Type B pancreatic cell (in vitro differentiated cells): Measurements from ENCODE around the gene BBX. TPM values are rescaled to one million over a fixed set of nuclear protein-coding genes. Genes with fewer than 3 reads are reported as not detected.

Source experiments
- DNase-seq: peaks from one replicate; pipeline ENCODE4 v3.0.0; 2021; ENCODE audit warnings: mixed read lengths; ENCODE audit not compliant: unreplicated experiment; ENCODE audit errors: extremely low spot score
- H3K27ac Mint-ChIP-seq: 2 replicates; pipeline ENCODE4 v1.8.0; 2021; ENCODE audit warnings: mild to moderate bottlenecking, mixed read lengths
- H3K27me3 Mint-ChIP-seq: 2 replicates; pipeline ENCODE4 v1.8.0; 2021; ENCODE audit warnings: mixed read lengths
- H3K36me3 Mint-ChIP-seq: 2 replicates; pipeline ENCODE4 v1.8.0; 2021; ENCODE audit warnings: mixed read lengths
- H3K4me1 Mint-ChIP-seq: one replicate; pipeline ENCODE4 v1.8.0; 2021; ENCODE audit warnings: mixed read lengths; ENCODE audit not compliant: unreplicated experiment
- H3K4me3 Mint-ChIP-seq: 2 replicates; pipeline ENCODE4 v1.8.0; 2021; ENCODE audit warnings: mild to moderate bottlenecking, mixed read lengths
- H3K9me3 Mint-ChIP-seq: 2 replicates; pipeline ENCODE4 v1.8.0; 2021; ENCODE audit warnings: mixed read lengths
- CTCF ChIP-seq: fragments of 200-600 bp; sonication (generic); conservative IDR thresholded peaks from 2 replicates; pipeline ENCODE4 v1.5.0; 2021; ENCODE audit warnings: antibody characterized with exemption, mild to moderate bottlenecking
- total RNA-seq: library from RNA; stranded (reverse); gene quantifications from 2 replicates; pipeline ENCODE4 v1.2.1, GENCODE V29; 2021; ENCODE audit warnings: low replicate concordance

BBX gene
- total RNA-seq, 1 donor from 2014 or later = 52.8 TPM

GRCh38 chr3:107679921-107680320, 157.2 kb downstream of the BBX start:
- H3K36me3 Mint-ChIP-seq = peaks cover 6% of the 10 kb centered on the region
- H3K27ac Mint-ChIP-seq = no peak overlapping the region
- H3K4me1 Mint-ChIP-seq = peaks cover 36% of the 10 kb centered on the region

GRCh38 chr3:107680698-107681097, 157.9 kb downstream of the BBX start:
- DNase-seq = no peak
- H3K36me3 Mint-ChIP-seq = peaks cover 6% of the 10 kb centered on the region

More at GRCh38 chr3:107679921-107680320, 157.2 kb downstream of the BBX start:
- Mint-ChIP-seq H3K27me3 (no peaks in the 10 kb centered on the region), H3K4me3 (no peak overlapping the region), H3K9me3 (peaks cover 10% of the 10 kb centered on the region)
- TF ChIP-seq CTCF = no peak
- DNase-seq = no peak

GRCh38 chr3:107681396-107681795, 158.6 kb downstream of the BBX start:
- no peaks in the 10 kb centered on the region for H3K27me3 Mint-ChIP-seq
- peaks cover 6% of the 10 kb centered on the region for H3K36me3 Mint-ChIP-seq
- TF ChIP-seq CTCF = no peak
- H3K4me3 Mint-ChIP-seq = no peak overlapping the region
- peaks cover 35% of the 10 kb centered on the region for H3K4me1 Mint-ChIP-seq
- DNase-seq = no peak
- H3K27ac Mint-ChIP-seq = no peak overlapping the region
- peaks cover 10% of the 10 kb centered on the region for H3K9me3 Mint-ChIP-seq

More at GRCh38 chr3:107680698-107681097, 157.9 kb downstream of the BBX start:
- H3K27ac Mint-ChIP-seq = no peak overlapping the region
- peaks cover 10% of the 10 kb centered on the region for H3K9me3 Mint-ChIP-seq
- no peaks in the 10 kb centered on the region for H3K27me3 Mint-ChIP-seq
- no peak for TF ChIP-seq CTCF
- no peak overlapping the region for H3K4me3 Mint-ChIP-seq
- peaks cover 36% of the 10 kb centered on the region for H3K4me1 Mint-ChIP-seq

- H3K4me3 Mint-ChIP-seq = no peak overlapping the region
- H3K27me3 Mint-ChIP-seq = no peaks in the 10 kb centered on the region
- no peak for TF ChIP-seq CTCF
- H3K4me1 Mint-ChIP-seq = peaks cover 31% of the 10 kb centered on the region
- H3K9me3 Mint-ChIP-seq = peaks cover 10% of the 10 kb centered on the region
- peaks cover 6% of the 10 kb centered on the region for H3K36me3 Mint-ChIP-seq
- no peak overlapping the region for H3K27ac Mint-ChIP-seq
- no peak for DNase-seq
These were observed 159.8 kb downstream of the BBX start for GRCh38 chr3:107682580-107682979.

GRCh38 chr3:107683447-107683846, 160.7 kb downstream of the BBX start:
- Mint-ChIP-seq H3K4me3 (no peak overlapping the region), H3K36me3 (peaks cover 6% of the 10 kb centered on the region), H3K27ac (no peak overlapping the region), H3K27me3 (no peaks in the 10 kb centered on the region), H3K4me1 (peaks cover 31% of the 10 kb centered on the region), H3K9me3 (peaks cover 10% of the 10 kb centered on the region)
- DNase-seq = no peak
- TF ChIP-seq CTCF = no peak

- no peak for TF ChIP-seq CTCF
- Mint-ChIP-seq H3K4me1 (peaks cover 29% of the 10 kb centered on the region), H3K4me3 (no peak overlapping the region), H3K9me3 (peaks cover 10% of the 10 kb centered on the region), H3K36me3 (peaks cover 6% of the 10 kb centered on the region), H3K27ac (peak overlapping the region; percentile 51), H3K27me3 (no peaks in the 10 kb centered on the region)
- no peak for DNase-seq
These were observed 161.7 kb downstream of the BBX start for GRCh38 chr3:107684431-107684925.
